ENCODE results near the gene CRTC1. TPM values are rescaled to one million over a fixed set of nuclear protein-coding genes. Genes with fewer than 3 reads are reported as not detected.

Gene CRTC1
- total RNA-seq, 1 donor from 2014 or later, result 17.5 TPM

GRCh38 chr19:18650468-18651041 lies 32.9 kb upstream of the CRTC1 start:
- intact Hi-C loops (cut with DNase I), result no loop called here
- DNase-seq (ENCODE audit: low spot score), result peak; percentile 88
- peak; percentile 75 for ATAC-seq

GRCh38 chr19:18651300-18651699 lies 32.2 kb upstream of the CRTC1 start:
- DNase-seq (ENCODE audit: low spot score), result no peak
- intact Hi-C loops (cut with DNase I), result no loop called here
- no peak for ATAC-seq

- intact Hi-C loops (cut with DNase I), result no loop called here
- ATAC-seq, result no peak
- no peak for DNase-seq (ENCODE audit: low spot score)
Observed at GRCh38 chr19:18651733-18652132, 31.7 kb upstream of the CRTC1 start.

DNA sequence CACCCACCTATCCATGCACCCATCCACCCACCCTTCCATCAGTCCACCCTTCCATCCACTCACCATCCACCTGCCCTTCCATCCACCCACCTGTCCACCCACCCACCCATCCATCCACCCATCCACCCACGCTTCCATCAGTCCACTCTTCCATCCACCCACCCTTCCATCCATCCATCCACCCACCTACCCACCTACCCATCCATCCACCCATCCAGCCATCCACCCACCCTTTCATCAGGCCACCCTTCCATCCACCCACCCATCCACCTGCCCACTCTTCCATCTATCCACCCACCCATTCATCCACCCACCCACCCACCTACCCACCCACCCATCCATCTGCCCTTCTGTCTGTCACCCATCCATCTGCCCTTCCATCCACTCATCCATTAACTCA lies 29.6 kb upstream of the CRTC1 start:
- DNase-seq (ENCODE audit: low spot score), result no peak
- no peak for ATAC-seq
- intact Hi-C loops (cut with DNase I), result no loop called here

- ATAC-seq (no peak), DNase-seq (ENCODE audit: low spot score) (no peak)
- intact Hi-C loops (cut with DNase I), result no loop called here
Observed at GRCh38 chr19:18654469-18654868, 29.0 kb upstream of the CRTC1 start.

GRCh38 chr19:18655173-18655844 lies 28.2 kb upstream of the CRTC1 start:
- no peak for ATAC-seq
- DNase-seq (ENCODE audit: low spot score), result no peak
- intact Hi-C loops (cut with DNase I), result no loop called here

GRCh38 chr19:18656337-18657086 lies 27.0 kb upstream of the CRTC1 start:
- intact Hi-C loops (cut with DNase I), result no loop called here
- DNase-seq (ENCODE audit: low spot score) (no peak), ATAC-seq (no peak)

DNA sequence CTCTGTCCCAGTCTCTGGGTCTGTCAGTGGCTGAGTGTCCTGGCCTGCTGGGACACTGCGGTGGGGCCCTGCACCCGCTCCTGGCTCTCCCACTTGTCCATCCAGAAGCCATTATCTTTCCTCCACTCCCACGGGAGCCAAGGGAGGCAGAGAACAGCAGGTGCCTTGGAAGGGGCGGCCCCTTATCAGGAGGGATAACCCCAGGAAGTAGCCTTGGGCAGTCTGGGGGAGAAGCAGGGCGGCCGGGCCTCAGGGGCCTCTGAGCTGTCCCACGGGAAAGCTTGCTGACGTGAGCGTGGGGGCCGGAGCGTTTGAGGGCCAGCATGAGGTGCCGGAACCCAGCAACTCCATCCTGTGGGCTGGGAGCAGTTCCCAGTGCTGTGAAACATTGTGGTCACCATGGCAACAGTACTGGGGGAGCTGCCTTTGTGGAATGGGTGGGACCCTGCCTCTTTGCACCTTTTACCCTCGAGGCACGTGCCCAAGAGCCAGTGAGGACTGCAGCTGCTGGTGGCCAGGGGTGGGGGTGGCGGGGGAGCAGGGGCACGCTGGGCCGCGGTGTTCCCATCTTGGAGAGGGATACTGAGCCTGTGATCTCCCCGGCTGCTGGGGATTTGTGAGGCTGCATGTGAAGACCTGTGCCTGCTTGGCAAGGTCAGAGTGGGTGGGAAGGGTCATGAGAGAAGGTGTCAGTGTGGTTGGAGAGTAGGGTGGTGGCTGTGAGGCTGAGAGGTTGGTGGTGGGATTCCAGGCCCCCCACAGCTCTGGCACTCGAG lies 25.7 kb upstream of the CRTC1 start:
- peak; percentile 81 for DNase-seq (ENCODE audit: low spot score)
- ATAC-seq, result peak; percentile 73
- intact Hi-C loops (cut with DNase I), result no loop called here

- intact Hi-C loops (cut with DNase I), result no loop called here
- no peak for ATAC-seq
Observed at GRCh38 chr19:18658366-18658855, 25.1 kb upstream of the CRTC1 start.

GRCh38 chr19:18659281-18660050 lies 24.0 kb upstream of the CRTC1 start:
- ATAC-seq (peak; percentile 67), DNase-seq (ENCODE audit: low spot score) (peak; percentile 83)
- intact Hi-C loops (cut with DNase I), result no loop called here

More at GRCh38 chr19:18658366-18658855, 25.1 kb upstream of the CRTC1 start:
- DNase-seq (ENCODE audit: low spot score), result no peak

DNA sequence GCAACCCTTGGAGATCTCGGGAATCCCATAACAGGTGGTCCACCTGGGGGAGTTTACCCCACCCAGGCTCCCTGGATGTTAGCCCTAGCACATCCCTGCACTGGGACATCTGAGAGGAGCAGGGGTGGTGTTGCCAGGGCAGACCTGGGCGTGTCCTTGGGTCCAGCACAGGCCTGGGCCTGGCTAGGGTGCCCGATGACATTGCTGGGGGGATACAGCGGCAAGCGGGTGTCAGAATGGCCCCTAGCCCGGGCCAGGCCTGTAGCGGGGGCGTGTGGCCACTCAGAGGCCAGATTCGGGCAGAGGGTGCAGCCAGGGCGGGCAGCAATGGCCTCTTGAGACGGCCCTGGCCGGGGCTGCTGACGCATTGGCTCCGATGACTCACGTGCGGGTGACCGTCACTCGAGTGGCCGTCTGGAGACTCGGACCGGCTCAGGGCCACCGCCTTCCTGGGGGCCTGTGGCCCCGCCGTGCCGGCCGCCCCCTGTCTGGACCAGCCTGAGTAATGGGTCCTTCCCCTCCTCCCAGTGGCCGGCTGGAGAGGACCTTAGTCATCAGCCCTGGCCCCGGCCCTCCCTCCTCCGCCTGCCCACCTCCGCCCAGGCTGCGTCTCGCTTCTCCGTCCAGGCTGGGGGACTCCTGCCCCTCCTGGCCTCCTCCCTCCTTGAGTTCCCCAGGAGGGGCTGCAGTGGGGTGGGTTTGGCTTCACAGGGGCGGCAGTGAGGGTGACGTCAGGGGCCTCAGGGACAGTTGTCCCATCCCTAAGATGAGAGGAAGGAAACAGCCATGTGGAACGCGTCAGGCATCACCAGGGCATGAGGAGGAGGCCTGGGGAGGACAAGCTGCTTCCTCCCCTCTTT lies 23.2 kb upstream of the CRTC1 start:
- DNase-seq (ENCODE audit: low spot score), result peak; percentile 86
- ATAC-seq, result peak; percentile 63
- intact Hi-C loops (cut with DNase I), result no loop called here

DNA sequence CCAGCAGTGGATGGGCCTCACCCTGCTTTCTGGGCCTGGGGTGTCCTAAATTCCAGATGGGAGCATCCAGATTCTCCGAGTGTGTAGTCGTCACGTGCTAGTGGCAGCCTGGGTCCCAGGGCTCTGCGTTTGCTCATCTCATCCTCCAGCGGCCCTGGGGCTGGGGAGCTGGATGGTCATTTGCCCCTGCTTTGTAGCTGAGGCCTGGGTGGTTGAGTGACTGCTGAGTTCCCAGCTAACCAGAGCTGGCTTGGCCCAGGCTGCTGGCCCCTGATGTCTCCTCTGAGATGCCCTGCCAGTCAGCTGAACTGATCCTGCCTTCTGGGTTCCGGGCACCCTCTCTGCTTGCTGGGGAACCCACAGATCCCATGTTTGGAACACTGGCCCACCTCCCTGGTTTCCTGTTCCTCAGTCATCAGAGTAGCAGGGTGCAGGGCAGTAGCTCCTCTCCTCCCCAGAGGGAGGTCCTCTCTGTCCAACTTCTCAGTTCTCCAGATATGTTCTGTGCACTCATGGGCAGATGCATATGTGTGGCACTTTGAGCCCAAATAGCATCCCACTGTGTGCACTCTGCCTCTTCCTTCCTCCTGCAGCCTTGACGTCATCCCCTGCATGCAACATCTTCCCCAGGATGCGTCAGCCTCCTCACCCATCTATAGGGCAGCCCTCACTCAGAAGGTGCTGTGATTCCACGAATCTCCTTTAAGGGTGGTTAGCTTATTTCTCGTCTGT lies 22.4 kb upstream of the CRTC1 start:
- ATAC-seq (no peak), DNase-seq (ENCODE audit: low spot score) (no peak)
- intact Hi-C loops (cut with DNase I), result no loop called here

GRCh38 chr19:18662972-18663732 lies 20.3 kb upstream of the CRTC1 start:
- intact Hi-C loops (cut with DNase I), result no loop called here
- ATAC-seq, result no peak

DNA sequence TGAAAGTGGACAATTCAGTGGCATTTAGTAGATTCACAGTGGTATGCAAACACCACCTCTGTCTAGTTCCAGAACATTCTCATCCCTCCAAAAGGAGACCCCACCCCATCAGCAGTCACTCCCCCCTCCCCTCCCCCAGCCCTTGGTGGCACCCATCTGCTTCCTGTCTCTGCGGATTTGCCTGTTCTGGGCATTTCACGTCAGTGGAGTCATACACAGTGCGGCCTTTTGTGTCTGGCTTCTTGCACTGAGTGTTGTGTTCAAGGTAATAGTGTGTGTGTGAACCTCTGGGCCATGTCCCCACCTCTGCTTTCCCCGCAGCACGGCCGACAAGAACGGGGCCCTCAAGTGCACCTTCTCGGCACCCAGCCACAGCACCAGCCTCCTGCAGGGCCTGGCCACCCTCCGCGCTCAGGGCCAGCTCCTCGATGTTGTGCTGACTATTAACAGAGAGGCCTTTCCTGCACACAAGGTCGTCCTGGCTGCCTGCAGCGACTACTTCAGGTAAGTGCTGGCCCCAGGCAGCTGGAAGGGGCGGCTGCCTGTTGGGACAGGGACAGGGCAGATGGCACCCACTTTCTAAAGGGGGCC lies 19.4 kb upstream of the CRTC1 start:
- no peak for DNase-seq (ENCODE audit: low spot score)
- intact Hi-C loops (cut with DNase I), result no loop called here
- no peak for ATAC-seq

More at GRCh38 chr19:18662972-18663732, 20.3 kb upstream of the CRTC1 start:
- DNase-seq (ENCODE audit: low spot score), result no peak

GRCh38 chr19:18665771-18666202 lies 17.7 kb upstream of the CRTC1 start:
- DNase-seq (ENCODE audit: low spot score) (no peak), ATAC-seq (no peak)
- intact Hi-C loops (cut with DNase I), result no loop called here

- intact Hi-C loops (cut with DNase I), result no loop called here
- ATAC-seq (no peak), DNase-seq (ENCODE audit: low spot score) (no peak)
Observed at GRCh38 chr19:18666317-18666716, 17.2 kb upstream of the CRTC1 start.

Data from sciatic nerve (tissue), 2 donors.